Muscle layer of duodenum (tissue), 2 donors: ENCODE data around the gene FMNL2.

Experiments
- H3K27ac ChIP-seq: one replicate; pipeline ENCODE4 v1.7.0; 2013; ENCODE audit warnings: mild to moderate bottlenecking, low read length
- H3K27me3 ChIP-seq: one replicate; pipeline ENCODE4 v1.7.0; 2013; ENCODE audit warnings: low read depth, mild to moderate bottlenecking, control low read depth, low read length
- H3K36me3 ChIP-seq, 2 donors: one replicate each; pipeline ENCODE4 v1.7.0; 2013; ENCODE audit warnings: low read length in 2 of 2, control low read depth in 1 of 2, mild to moderate bottlenecking in 1 of 2; ENCODE audit not compliant: insufficient read depth in 2 of 2, control insufficient read depth in 1 of 2
- H3K4me1 ChIP-seq, 2 donors: one replicate each; pipeline ENCODE4 v1.7.0; 2013; ENCODE audit warnings: low read length in 2 of 2, mild to moderate bottlenecking in 2 of 2, control low read depth in 1 of 2, moderate library complexity in 1 of 2; ENCODE audit not compliant: insufficient read depth in 2 of 2, control insufficient read depth in 1 of 2
- H3K4me3 ChIP-seq, 2 donors: one replicate each; pipeline ENCODE4 v1.7.0; 2013; ENCODE audit warnings: low read length in 2 of 2, low read depth in 1 of 2, mild to moderate bottlenecking in 1 of 2
- H3K9me3 ChIP-seq, 2 donors: one replicate each; pipeline ENCODE4 v1.7.0; 2013; ENCODE audit warnings: low read length in 2 of 2, control low read depth in 1 of 2, mild to moderate bottlenecking in 1 of 2; ENCODE audit not compliant: control insufficient read depth in 1 of 2
- donor health status: healthy.

FMNL2 gene

DNA sequence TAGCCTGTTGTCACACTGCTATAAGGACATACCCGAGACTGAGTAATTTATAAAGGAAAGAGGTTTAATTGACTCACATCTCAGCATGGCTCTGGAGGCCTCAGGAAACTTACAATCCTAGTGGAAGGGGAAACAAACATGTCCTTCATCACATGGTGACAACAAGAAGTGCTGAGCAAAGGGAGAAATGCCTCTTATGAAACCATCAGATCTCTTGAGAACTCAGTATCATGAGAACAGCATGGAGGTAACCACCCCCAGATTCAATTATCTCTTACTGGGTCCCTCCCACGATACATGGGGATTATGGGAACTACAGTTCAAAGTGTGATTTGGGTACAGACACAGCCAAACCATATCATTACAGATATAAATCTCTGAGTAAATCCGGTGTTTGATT lies 233.6 kb downstream of the FMNL2 start:
- Histone ChIP-seq H3K36me3 (no peaks in the 10 kb centered on the region), H3K4me3 (no peak overlapping the region), H3K4me1 (peaks cover 0 to 10% of the 10 kb centered on the region in 2 donors), H3K27ac (no peak overlapping the region), H3K27me3 (no peaks in the 10 kb centered on the region), H3K9me3 (no peaks in the 10 kb centered on the region)

DNA sequence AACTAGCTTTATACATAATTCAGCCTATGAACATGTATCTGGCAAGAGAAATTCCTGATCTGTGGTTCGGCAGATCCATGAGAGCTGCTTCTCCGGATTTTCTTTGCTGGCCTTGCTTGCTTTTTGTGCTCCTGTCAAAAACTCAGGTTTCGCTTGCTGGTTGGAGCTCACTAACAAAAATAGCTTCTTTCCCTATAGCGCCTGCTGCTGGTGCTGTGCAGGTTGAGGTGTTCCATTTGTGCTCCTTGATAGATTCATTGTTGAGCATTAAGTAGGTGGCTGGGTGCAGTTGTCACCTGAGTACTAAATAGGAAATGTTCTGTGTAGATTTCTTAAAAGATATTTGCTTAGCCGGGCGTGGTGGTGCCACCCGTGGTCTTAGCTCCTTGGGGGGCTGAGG lies 234.2 kb downstream of the FMNL2 start:
- H3K9me3 ChIP-seq = no peaks in the 10 kb centered on the region
- H3K27ac ChIP-seq = no peak overlapping the region
- H3K36me3 ChIP-seq = no peaks in the 10 kb centered on the region
- H3K4me1 ChIP-seq = peaks cover 0 to 5% of the 10 kb centered on the region in 2 donors
- no peaks in the 10 kb centered on the region for H3K27me3 ChIP-seq
- no peak overlapping the region for H3K4me3 ChIP-seq

DNA sequence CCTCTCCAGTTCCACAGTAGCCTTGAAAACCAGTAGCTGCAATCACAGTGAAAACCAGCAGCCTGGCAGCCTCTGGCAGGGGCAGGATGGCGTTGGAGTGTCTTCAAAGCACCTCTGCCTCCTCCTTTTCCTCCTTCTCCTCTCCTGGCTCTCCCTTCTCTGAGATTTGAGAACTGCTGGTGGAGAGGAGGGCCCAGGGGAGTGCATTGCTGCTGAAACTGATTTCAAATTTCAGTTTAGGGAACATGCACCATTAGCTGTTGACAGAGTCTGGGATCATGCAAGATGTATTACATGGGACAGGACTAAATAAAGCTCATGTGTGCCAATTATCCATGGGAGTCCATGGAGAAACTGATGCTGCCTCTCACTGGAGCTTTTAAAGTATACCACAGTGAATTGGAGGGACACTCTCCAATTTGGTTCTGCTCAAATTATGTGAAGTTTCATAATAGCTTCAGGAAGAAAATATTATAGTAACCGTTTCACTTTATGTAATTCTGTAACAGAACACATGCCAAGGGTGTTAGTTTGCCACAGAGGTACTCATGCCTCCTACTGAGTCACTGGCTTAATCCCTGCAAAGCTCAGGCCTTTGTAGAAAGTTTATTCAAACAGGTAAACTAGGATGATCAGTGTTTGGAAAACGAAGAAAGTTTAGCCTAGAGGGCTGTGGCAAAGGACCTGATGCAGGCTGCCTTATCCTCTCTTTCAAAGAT lies 236.2 kb downstream of the FMNL2 start:
- Histone ChIP-seq H3K27me3 (no peaks in the 10 kb centered on the region), H3K4me1 (peaks cover 0 to 5% of the 10 kb centered on the region in 2 donors), H3K27ac (no peak overlapping the region), H3K9me3 (no peaks in the 10 kb centered on the region), H3K36me3 (no peaks in the 10 kb centered on the region), H3K4me3 (no peak overlapping the region)

DNA sequence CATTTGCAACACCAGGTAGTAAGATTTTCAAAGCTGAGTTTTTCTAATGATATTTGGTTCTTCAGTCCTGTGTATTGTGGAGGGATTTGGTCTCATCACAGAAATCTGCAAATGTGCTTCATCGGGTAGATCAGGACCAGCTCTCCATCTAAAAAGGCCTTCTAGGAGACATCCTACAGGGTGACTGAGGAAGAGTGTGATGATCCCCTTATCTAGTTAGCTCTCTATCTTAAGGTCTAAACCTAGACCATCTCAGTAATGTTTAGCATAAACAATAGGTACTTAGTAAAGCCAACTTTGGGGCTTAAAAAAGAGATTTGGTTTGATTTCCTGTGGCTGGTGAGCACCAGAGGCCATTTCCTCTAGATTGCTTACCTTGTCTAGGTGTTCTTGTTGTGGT lies 237.1 kb downstream of the FMNL2 start:
- H3K9me3 ChIP-seq = no peaks in the 10 kb centered on the region
- H3K4me3 ChIP-seq = no peak overlapping the region
- peaks cover 0 to 5% of the 10 kb centered on the region in 2 donors for H3K4me1 ChIP-seq
- H3K27me3 ChIP-seq = no peaks in the 10 kb centered on the region
- no peak overlapping the region for H3K27ac ChIP-seq
- H3K36me3 ChIP-seq = no peaks in the 10 kb centered on the region

DNA sequence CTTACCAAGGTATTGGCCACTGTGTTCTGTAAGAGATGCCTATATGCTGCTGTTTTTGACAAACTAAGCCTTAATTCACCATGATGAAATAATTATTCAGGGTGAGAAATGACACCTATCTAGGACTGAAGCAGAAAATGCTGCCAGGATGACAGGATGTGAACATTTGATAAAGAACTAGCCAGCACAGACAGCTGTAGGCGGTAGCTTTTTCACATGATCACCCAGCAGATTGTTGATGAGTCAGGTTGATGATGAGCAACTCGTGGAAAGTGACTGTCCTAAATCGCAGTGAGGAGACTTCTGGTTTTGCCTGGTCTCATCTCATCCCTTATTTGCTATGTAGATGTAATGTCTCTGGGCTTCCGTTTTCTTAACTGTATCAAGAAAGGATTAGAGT lies 238.2 kb downstream of the FMNL2 start:
- no peaks in the 10 kb centered on the region for H3K9me3 ChIP-seq
- H3K4me3 ChIP-seq = no peak overlapping the region
- H3K27me3 ChIP-seq = no peaks in the 10 kb centered on the region
- H3K4me1 ChIP-seq = peaks cover 0 to 5% of the 10 kb centered on the region in 2 donors
- no peaks in the 10 kb centered on the region for H3K36me3 ChIP-seq
- no peak overlapping the region for H3K27ac ChIP-seq

DNA sequence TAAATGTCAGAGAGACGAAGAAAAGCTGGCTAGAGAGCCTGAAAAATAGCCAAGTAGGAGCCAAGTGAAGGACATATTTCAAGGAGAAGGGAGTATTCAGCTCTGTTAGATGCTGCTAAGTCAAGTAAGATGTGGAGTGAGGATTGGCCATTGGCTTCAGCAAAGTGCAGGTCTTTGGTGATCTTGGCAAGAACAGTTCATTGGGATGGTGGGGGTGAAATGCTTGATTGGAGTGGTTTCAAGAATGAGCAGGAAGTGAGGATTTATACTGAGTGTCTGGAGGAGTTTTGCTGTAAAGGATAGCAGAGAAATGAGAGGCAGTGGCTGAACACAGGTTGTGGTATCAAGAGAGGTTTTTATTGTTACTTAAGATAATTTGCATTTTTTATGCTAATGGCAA lies 242.6 kb downstream of the FMNL2 start:
- no peaks in the 10 kb centered on the region for H3K4me1 ChIP-seq
- H3K4me3 ChIP-seq = no peak overlapping the region
- no peak overlapping the region for H3K27ac ChIP-seq
- no peaks in the 10 kb centered on the region for H3K27me3 ChIP-seq
- H3K9me3 ChIP-seq = no peaks in the 10 kb centered on the region
- H3K36me3 ChIP-seq = peaks cover 0 to 12% of the 10 kb centered on the region in 2 donors

DNA sequence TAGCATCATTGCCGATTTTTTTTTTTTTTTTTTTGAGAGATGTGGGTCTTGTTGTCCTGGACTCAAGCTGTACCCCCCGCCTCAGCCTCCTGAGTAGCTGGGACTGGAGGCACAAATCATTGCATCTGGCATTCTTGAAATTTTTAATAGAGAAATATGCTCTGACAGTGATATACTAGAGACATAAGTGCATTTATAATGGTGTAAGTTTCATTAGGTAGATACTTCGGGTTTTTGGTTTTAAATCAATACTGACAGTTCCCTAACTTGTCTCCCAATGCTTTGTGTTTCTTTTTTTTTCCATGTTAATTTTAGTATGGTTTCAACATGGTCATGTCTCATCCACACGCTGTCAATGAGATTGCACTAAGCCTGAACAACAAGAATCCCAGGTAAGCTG lies 243.6 kb downstream of the FMNL2 start:
- Histone ChIP-seq H3K27ac (no peak overlapping the region), H3K27me3 (no peaks in the 10 kb centered on the region), H3K4me3 (no peak overlapping the region), H3K4me1 (no peaks in the 10 kb centered on the region), H3K36me3 (peaks cover 0 to 12% of the 10 kb centered on the region in 2 donors), H3K9me3 (no peaks in the 10 kb centered on the region)

DNA sequence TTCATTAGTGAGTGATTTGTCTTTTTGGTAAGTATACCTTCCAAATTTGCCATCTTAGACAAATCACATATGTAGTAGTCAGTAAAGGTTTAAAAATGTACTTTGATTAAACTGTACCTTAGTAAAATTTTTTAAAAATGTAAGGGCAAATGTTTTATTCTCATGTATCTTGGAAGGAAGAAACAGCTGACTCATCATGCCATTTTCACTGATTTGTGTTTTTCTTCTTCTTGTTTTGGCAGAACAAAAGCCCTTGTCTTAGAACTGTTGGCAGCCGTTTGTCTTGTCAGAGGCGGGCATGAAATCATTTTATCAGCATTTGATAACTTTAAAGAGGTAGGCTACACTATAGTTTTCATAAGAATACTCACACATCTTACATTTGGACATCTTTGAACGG lies 245.7 kb downstream of the FMNL2 start:
- Histone ChIP-seq H3K36me3 (peaks cover 0 to 12% of the 10 kb centered on the region in 2 donors), H3K27ac (no peak overlapping the region), H3K4me3 (no peak overlapping the region), H3K9me3 (no peaks in the 10 kb centered on the region), H3K27me3 (no peaks in the 10 kb centered on the region), H3K4me1 (peaks cover 0 to 6% of the 10 kb centered on the region in 2 donors)

DNA sequence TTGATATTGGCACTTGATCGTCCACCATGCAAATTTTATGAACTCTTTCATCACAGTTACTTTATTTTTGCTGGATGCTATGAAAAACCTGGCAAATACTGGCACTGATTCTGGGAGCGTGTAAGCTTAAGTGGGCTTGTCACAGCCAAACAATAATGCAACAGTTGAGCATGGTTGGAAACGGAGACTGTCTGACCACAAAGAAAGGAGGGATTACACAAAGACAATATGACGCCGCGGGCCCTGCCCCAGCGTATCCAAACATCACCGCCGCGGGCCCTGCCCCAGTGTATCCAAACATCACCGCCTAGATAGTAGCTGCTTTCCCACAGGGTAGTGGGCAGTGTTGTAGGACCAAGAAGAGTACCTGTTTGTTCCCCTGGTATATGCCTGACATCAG lies 246.4 kb downstream of the FMNL2 start:
- Histone ChIP-seq H3K4me3 (no peak overlapping the region), H3K36me3 (peaks cover 0 to 12% of the 10 kb centered on the region in 2 donors), H3K27ac (no peak overlapping the region), H3K9me3 (no peaks in the 10 kb centered on the region), H3K27me3 (no peaks in the 10 kb centered on the region), H3K4me1 (peaks cover 0 to 11% of the 10 kb centered on the region in 2 donors)

DNA sequence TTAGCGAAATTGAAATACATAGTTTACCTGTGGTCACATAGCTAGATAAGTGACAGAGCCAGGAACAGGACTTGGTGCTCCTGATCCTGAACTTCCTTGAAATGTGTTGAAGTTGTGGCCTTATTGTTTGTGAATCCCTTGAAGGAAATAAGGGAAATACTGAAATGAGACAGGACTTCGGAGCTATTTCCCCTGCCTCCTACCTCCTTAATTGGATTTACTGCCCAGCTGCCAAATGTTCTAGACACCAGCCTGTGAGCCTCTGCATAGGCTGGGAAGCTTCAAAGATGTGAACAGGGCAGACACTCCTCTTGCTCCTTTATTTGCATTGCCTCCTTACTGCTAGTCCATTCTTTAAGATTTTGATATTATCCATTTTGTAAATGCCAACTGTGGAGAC lies 247.1 kb downstream of the FMNL2 start:
- H3K4me1 ChIP-seq = peaks cover 0 to 11% of the 10 kb centered on the region in 2 donors
- no peak overlapping the region for H3K27ac ChIP-seq
- H3K36me3 ChIP-seq = peaks cover 0 to 12% of the 10 kb centered on the region in 2 donors
- no peaks in the 10 kb centered on the region for H3K9me3 ChIP-seq
- H3K4me3 ChIP-seq = no peak overlapping the region
- H3K27me3 ChIP-seq = no peaks in the 10 kb centered on the region

DNA sequence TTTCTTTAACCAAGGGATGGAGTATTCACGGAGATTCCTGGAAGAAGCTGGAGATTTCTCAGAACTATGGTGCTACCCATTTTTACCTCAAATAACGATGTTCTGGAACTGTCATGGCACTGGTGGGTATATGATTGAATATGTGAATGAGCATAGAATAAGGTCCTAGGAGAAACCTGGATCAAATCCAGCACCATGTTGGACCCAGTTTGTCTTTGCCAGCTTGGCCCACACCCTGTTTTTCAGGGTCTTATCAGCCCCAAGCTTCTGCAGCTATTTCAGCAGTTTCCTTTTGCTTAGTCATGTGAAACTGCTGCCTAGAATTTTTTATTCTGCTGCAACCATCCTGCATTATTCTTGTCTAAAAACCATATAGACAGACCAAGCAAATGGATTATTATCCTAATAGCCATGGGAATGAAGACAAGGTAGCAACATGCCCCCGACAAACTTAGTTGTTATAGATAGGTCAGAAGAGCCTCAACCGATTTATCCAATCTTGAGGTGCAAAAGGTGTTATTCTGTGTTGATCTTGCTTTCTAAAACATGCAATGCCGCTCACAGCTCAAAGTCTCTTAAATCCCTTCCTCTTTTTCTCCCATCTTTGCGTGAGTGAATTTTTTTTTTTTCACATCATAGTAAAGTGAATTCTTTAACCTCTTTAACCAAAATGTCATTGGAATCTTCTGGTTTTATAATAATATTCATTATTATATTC lies 248.7 kb downstream of the FMNL2 start:
- Histone ChIP-seq H3K27ac (no peak overlapping the region), H3K9me3 (no peaks in the 10 kb centered on the region), H3K27me3 (no peaks in the 10 kb centered on the region), H3K36me3 (peaks cover 0 to 12% of the 10 kb centered on the region in 2 donors), H3K4me3 (no peak overlapping the region), H3K4me1 (peaks cover 0 to 11% of the 10 kb centered on the region in 2 donors)
